Neuronal stem cell (in vitro differentiated cells): Measurements from ENCODE around the gene SIGLEC9.

ENCODE experiments used
- DNase-seq: peaks from one replicate; pipeline ENCODE4 v3.0.0-alpha.2; 2013; ENCODE audit warnings: low spot score
- H2AFZ ChIP-seq: one replicate; pipeline ENCODE4 v1.6.1; 2013; ENCODE audit warnings: mild to moderate bottlenecking, low read length, inconsistent platforms
- H2AK5ac ChIP-seq: 2 replicates; pipeline ENCODE4 v1.6.1; 2013; ENCODE audit warnings: low read depth, mild to moderate bottlenecking, inconsistent platforms, low read length, moderate library complexity, mixed read lengths
- H2BK120ac ChIP-seq: 2 replicates; pipeline ENCODE4 v1.6.1; 2013; ENCODE audit warnings: low read depth, mild to moderate bottlenecking, inconsistent platforms, low read length, moderate library complexity, mixed read lengths
- H2BK12ac ChIP-seq: one replicate; pipeline ENCODE4 v1.6.1; 2013; ENCODE audit warnings: low read length, inconsistent platforms
- H2BK15ac ChIP-seq: 2 replicates; pipeline ENCODE4 v1.6.1; 2013; ENCODE audit warnings: mild to moderate bottlenecking, low read length, inconsistent platforms, mixed read lengths
- H2BK5ac ChIP-seq: one replicate; pipeline ENCODE4 v1.6.1; 2013; ENCODE audit warnings: inconsistent platforms, mild to moderate bottlenecking, low read length, moderate library complexity
- H3K14ac ChIP-seq: one replicate; pipeline ENCODE4 v1.6.1; 2013; ENCODE audit warnings: low read length, inconsistent platforms
- H3K18ac ChIP-seq: 2 replicates; pipeline ENCODE4 v1.6.1; 2013; ENCODE audit warnings: low read length, inconsistent platforms
- H3K23ac ChIP-seq: 2 replicates; pipeline ENCODE4 v1.6.1; 2013; ENCODE audit warnings: low read depth, mild to moderate bottlenecking, mixed read lengths, low read length, inconsistent platforms; ENCODE audit not compliant: poor library complexity
- H3K27ac ChIP-seq: replicated peaks from 3 replicates; pipeline ENCODE4 v1.5.1; 2013; ENCODE audit warnings: low read length, inconsistent platforms
- H3K27me3 ChIP-seq, 3 experiments: 2 replicates each; pipeline ENCODE4 v1.6.1; 2013; ENCODE audit warnings: low read length in 3 of 3, mild to moderate bottlenecking in 2 of 3, inconsistent platforms in 1 of 3, low read depth in 1 of 3, mixed read lengths in 1 of 3, moderate library complexity in 1 of 3; ENCODE audit not compliant: control insufficient read depth in 3 of 3, insufficient read depth in 3 of 3
- H3K36me3 ChIP-seq, 2 donors: replicated peaks in 1 of 2; 2 replicates each; pipeline ENCODE4 v1.6.1; 2013; ENCODE audit warnings: low read length in 2 of 2; ENCODE audit not compliant: control insufficient read depth in 2 of 2, insufficient read depth in 2 of 2
- H3K4ac ChIP-seq: 2 replicates; pipeline ENCODE4 v1.6.1; 2013; ENCODE audit warnings: inconsistent platforms, mild to moderate bottlenecking, low read length, moderate library complexity
- H3K4me1 ChIP-seq, 2 donors: 1 replicate in 1 of 2; 2 replicates in 1 of 2; pipeline ENCODE4 v1.6.1; 2013; ENCODE audit warnings: low read length in 2 of 2, low read depth in 1 of 2; ENCODE audit not compliant: control insufficient read depth in 2 of 2, insufficient read depth in 1 of 2
- H3K4me2 ChIP-seq: one replicate; pipeline ENCODE4 v1.6.1; 2013; ENCODE audit warnings: mild to moderate bottlenecking, low read length, inconsistent platforms; ENCODE audit not compliant: insufficient read depth, poor library complexity, severe bottlenecking
- H3K4me3 ChIP-seq, 2 donors: 2 replicates each; pipeline ENCODE4 v1.5.1; 2013; ENCODE audit warnings: low read length in 2 of 2, mild to moderate bottlenecking in 2 of 2, inconsistent platforms in 1 of 2, moderate library complexity in 1 of 2
- H3K79me1 ChIP-seq: one replicate; pipeline ENCODE4 v1.6.1; 2013; ENCODE audit warnings: low read depth, mild to moderate bottlenecking, inconsistent platforms, low read length, moderate library complexity
- H3K9ac ChIP-seq: one replicate; pipeline ENCODE4 v1.6.1; 2013; ENCODE audit warnings: mild to moderate bottlenecking, low read depth, low read length, inconsistent platforms; ENCODE audit not compliant: poor library complexity
- H3K9me3 ChIP-seq, 2 donors: replicated peaks in 1 of 2; 2 replicates each; pipeline versions ENCODE3 to v1.6.1; 2013; ENCODE audit warnings: low read length in 2 of 2, mild to moderate bottlenecking in 2 of 2, inconsistent platforms in 1 of 2, low read depth in 1 of 2, mixed read lengths in 1 of 2, moderate library complexity in 1 of 2; ENCODE audit not compliant: control insufficient read depth in 2 of 2, insufficient read depth in 1 of 2
- H4K8ac ChIP-seq: one replicate; pipeline ENCODE4 v1.6.1; 2013; ENCODE audit warnings: low read depth, mild to moderate bottlenecking, inconsistent platforms, low read length, moderate library complexity
- H4K91ac ChIP-seq: one replicate; pipeline ENCODE4 v1.6.1; 2013; ENCODE audit warnings: low read length, low read depth, mild to moderate bottlenecking, inconsistent platforms; ENCODE audit not compliant: poor library complexity
- WGBS, 2 donors: extraction: QIAGEN DNeasy Blood & Tissue Kit; methylation state at CpG; one replicate each; pipeline ENCODE4 v1.1.7; 2013; ENCODE audit warnings: missing lambda C conversion rate in 2 of 2, mixed read lengths in 1 of 2; ENCODE audit not compliant: insufficient read length in 2 of 2, insufficient replicate concordance in 1 of 2; ENCODE audit errors: extremely low coverage in 2 of 2; 5-methylcytosine and 5-hydroxymethylcytosine counted together

SIGLEC9 gene

GRCh38 chr19:51089786-51090185 lies 34.9 kb upstream of the SIGLEC9 start:
- no peak overlapping the region for H3K23ac ChIP-seq
- DNase-seq = no peak
- no peak overlapping the region for H2AFZ ChIP-seq
- H3K4me2 ChIP-seq = no peak overlapping the region
- no peak overlapping the region for H2BK120ac ChIP-seq
- no peaks in the 10 kb centered on the region for H3K36me3 ChIP-seq
- H2AK5ac ChIP-seq = no peak overlapping the region
- H3K27ac ChIP-seq = no peak overlapping the region
- no peak overlapping the region for H3K9ac ChIP-seq
- H2BK15ac ChIP-seq = no peak overlapping the region
- peaks cover 0 to 17% (median 0%) of the 10 kb centered on the region in 3 experiments for H3K27me3 ChIP-seq
- no peak overlapping the region for H4K91ac ChIP-seq
- H3K79me1 ChIP-seq = no peaks in the 10 kb centered on the region
- no peak overlapping the region for H3K18ac ChIP-seq
- H2BK5ac ChIP-seq = no peak overlapping the region
- H4K8ac ChIP-seq = no peak overlapping the region
- H3K4me1 ChIP-seq = no peaks in the 10 kb centered on the region
- no peak overlapping the region for H3K14ac ChIP-seq
- no peak overlapping the region for H2BK12ac ChIP-seq
- H3K4me3 ChIP-seq = no peak overlapping the region
- WGBS, 2 donors = no CpG with 5 or more reads among the region's 17 CpGs
- H3K4ac ChIP-seq = no peak overlapping the region
- no peaks in the 10 kb centered on the region for H3K9me3 ChIP-seq

- Histone ChIP-seq H2BK120ac (no peak overlapping the region), H3K23ac (no peak overlapping the region)
- no CpG with 5 or more reads among the region's 8 CpGs for WGBS, 2 donors
Measured at GRCh38 chr19:51090471-51090870, 34.2 kb upstream of the SIGLEC9 start.

GRCh38 chr19:51091126-51091525 lies 33.6 kb upstream of the SIGLEC9 start:
- no peak overlapping the region for H3K27ac ChIP-seq
- H2BK5ac ChIP-seq = no peak overlapping the region

More at GRCh38 chr19:51090471-51090870, 34.2 kb upstream of the SIGLEC9 start:
- Histone ChIP-seq H3K36me3 (no peaks in the 10 kb centered on the region), H3K4ac (no peak overlapping the region), H2AK5ac (no peak overlapping the region), H3K79me1 (no peaks in the 10 kb centered on the region), H4K8ac (no peak overlapping the region), H3K27ac (no peak overlapping the region), H3K4me3 (no peak overlapping the region), H3K9ac (no peak overlapping the region), H2BK15ac (no peak overlapping the region), H3K9me3 (no peaks in the 10 kb centered on the region), H2BK5ac (no peak overlapping the region), H3K18ac (no peak overlapping the region), H3K27me3 (peaks cover 0 to 12% (median 0%) of the 10 kb centered on the region in 3 experiments), H3K4me2 (no peak overlapping the region), H3K4me1 (no peaks in the 10 kb centered on the region), H2BK12ac (no peak overlapping the region), H4K91ac (no peak overlapping the region), H2AFZ (no peak overlapping the region), H3K14ac (no peak overlapping the region)
- no peak for DNase-seq

GRCh38 chr19:51091895-51092873 lies 32.5 kb upstream of the SIGLEC9 start:
- no peak overlapping the region for H2BK12ac ChIP-seq
- no peaks in the 10 kb centered on the region for H3K79me1 ChIP-seq
- H3K36me3 ChIP-seq = no peaks in the 10 kb centered on the region
- no peak overlapping the region for H2AK5ac ChIP-seq
- no peak overlapping the region for H3K4me2 ChIP-seq
- H2BK120ac ChIP-seq = no peak overlapping the region
- no peak overlapping the region for H3K14ac ChIP-seq
- WGBS, 2 donors = no CpG with 5 or more reads among the region's 16 CpGs
- no peak overlapping the region for H4K91ac ChIP-seq
- H3K4me1 ChIP-seq = no peaks in the 10 kb centered on the region
- no peaks in the 10 kb centered on the region for H3K9me3 ChIP-seq
- no peak overlapping the region for H3K4ac ChIP-seq
- no peak overlapping the region for H3K9ac ChIP-seq
- H3K27me3 ChIP-seq = peaks cover 0 to 3% (median 0%) of the 10 kb centered on the region in 3 experiments
- no peak overlapping the region for H3K27ac ChIP-seq
- no peak overlapping the region for H3K18ac ChIP-seq
- H3K4me3 ChIP-seq = no peak overlapping the region
- H2AFZ ChIP-seq = no peak overlapping the region
- H4K8ac ChIP-seq = no peak overlapping the region
- no peak overlapping the region for H2BK5ac ChIP-seq
- DNase-seq = no peak
- no peak overlapping the region for H3K23ac ChIP-seq
- H2BK15ac ChIP-seq = no peak overlapping the region

More at GRCh38 chr19:51091126-51091525, 33.6 kb upstream of the SIGLEC9 start:
- H2AFZ ChIP-seq = no peak overlapping the region
- H3K18ac ChIP-seq = no peak overlapping the region
- H3K4me1 ChIP-seq = no peaks in the 10 kb centered on the region
- no peak overlapping the region for H3K4me2 ChIP-seq
- no peak overlapping the region for H3K9ac ChIP-seq
- H3K4me3 ChIP-seq = no peak overlapping the region
- H4K91ac ChIP-seq = no peak overlapping the region
- H3K79me1 ChIP-seq = no peaks in the 10 kb centered on the region
- no peak overlapping the region for H2BK12ac ChIP-seq
- H2BK15ac ChIP-seq = no peak overlapping the region
- DNase-seq = no peak
- no peak overlapping the region for H3K14ac ChIP-seq
- H3K9me3 ChIP-seq = no peaks in the 10 kb centered on the region
- no CpG with 5 or more reads among the region's 10 CpGs for WGBS, 2 donors
- H3K27me3 ChIP-seq = peaks cover 0 to 9% (median 0%) of the 10 kb centered on the region in 3 experiments
- H3K23ac ChIP-seq = no peak overlapping the region
- no peak overlapping the region for H3K4ac ChIP-seq
- H2BK120ac ChIP-seq = no peak overlapping the region
- no peak overlapping the region for H2AK5ac ChIP-seq
- H3K36me3 ChIP-seq = no peaks in the 10 kb centered on the region
- no peak overlapping the region for H4K8ac ChIP-seq
